Endodermal cell (in vitro differentiated cells): ENCODE results near the gene GALNT9. TPM values are rescaled to one million over a fixed set of nuclear protein-coding genes. Genes with fewer than 3 reads are reported as not detected.
"Not testable (repeated sequence)": the region's sequence is repeated elsewhere in the genome, so short reads cannot be mapped to it uniquely, and the experiment has no call there.

ENCODE experiments used
- DNase-seq: peaks from one replicate; pipeline ENCODE4 v3.0.0-alpha.2; 2017
- H3K27ac ChIP-seq: 2 replicates; pipeline ENCODE4 v1.5.1; 2013; ENCODE audit warnings: mild to moderate bottlenecking, low read depth, low read length, moderate library complexity
- H3K27me3 ChIP-seq: 2 replicates; pipeline ENCODE4 v1.6.1; 2013; ENCODE audit warnings: mild to moderate bottlenecking, low read length, moderate library complexity; ENCODE audit not compliant: insufficient read depth, control insufficient read depth, poor library complexity, severe bottlenecking
- H3K36me3 ChIP-seq: 2 replicates; pipeline ENCODE4 v1.7.0; 2013; ENCODE audit warnings: mild to moderate bottlenecking, low read length, moderate library complexity; ENCODE audit not compliant: control insufficient read depth, insufficient read depth
- H3K4me1 ChIP-seq: one replicate; pipeline ENCODE4 v1.7.0; 2013; ENCODE audit warnings: low read length; ENCODE audit not compliant: control insufficient read depth, insufficient read depth
- H3K4me3 ChIP-seq: 2 replicates; pipeline ENCODE4 v1.5.1; 2013; ENCODE audit warnings: mild to moderate bottlenecking, low read length, moderate library complexity
- H3K9ac ChIP-seq: 2 replicates; pipeline ENCODE4 v1.6.1; 2013; ENCODE audit warnings: mild to moderate bottlenecking, low read length, moderate library complexity; ENCODE audit not compliant: poor library complexity, severe bottlenecking; ENCODE audit errors: extremely low read depth
- H3K9me3 ChIP-seq: 2 replicates; pipeline ENCODE4 v1.6.1; 2013; ENCODE audit warnings: mild to moderate bottlenecking, low read length, moderate library complexity; ENCODE audit not compliant: control insufficient read depth
- H3K27ac Mint-ChIP-seq: 2 replicates; pipeline ENCODE4 v1.8.0; 2020; ENCODE audit warnings: mixed read lengths
- H3K27me3 Mint-ChIP-seq: 2 replicates; pipeline ENCODE4 v1.8.0; 2021; ENCODE audit warnings: mild to moderate bottlenecking, mixed read lengths; ENCODE audit not compliant: insufficient read depth
- H3K36me3 Mint-ChIP-seq: 2 replicates; pipeline ENCODE4 v1.8.0; 2020; ENCODE audit warnings: low read depth, mixed read lengths
- H3K4me1 Mint-ChIP-seq: 2 replicates; pipeline ENCODE4 v1.8.0; 2020; ENCODE audit warnings: mixed read lengths
- H3K4me3 Mint-ChIP-seq: 2 replicates; pipeline ENCODE4 v1.8.0; 2020; ENCODE audit warnings: mild to moderate bottlenecking, moderate library complexity, mixed read lengths
- H3K9me3 Mint-ChIP-seq: 2 replicates; pipeline ENCODE4 v1.8.0; 2020; ENCODE audit warnings: mild to moderate bottlenecking, mixed read lengths
- WGBS, 2 experiments: methylation state at CpG; one replicate each; pipeline versions ENCODE4 v1.1.5 to v1.1.7; 2013; ENCODE audit warnings: missing lambda C conversion rate in 2 of 2, mixed read lengths in 1 of 2; ENCODE audit not compliant: insufficient coverage in 1 of 2, insufficient read length in 1 of 2; 5-methylcytosine and 5-hydroxymethylcytosine counted together
- total RNA-seq, 2 donors: library from RNA; stranded (reverse); fragmentation: NEBNext Ultra II Directional in 1 of 2; extraction: Animal tissue kit (Norgen Biotek cat#: 25700) in 1 of 2; gene quantifications; 2 replicates in 1 of 2; 3 replicates in 1 of 2; pipeline ENCODE4 v1.2.1, GENCODE V29; 2021
- TF ChIP-seq, protein P1 (sequence below): fragments of 200-600 bp; sonication (generic); conservative IDR thresholded peaks from 2 replicates; pipeline ENCODE4 v1.5.0; 2021; ENCODE audit warnings: antibody characterized with exemption, mild to moderate bottlenecking

GALNT9 gene
- total RNA-seq, 2 donors from 2014 or later, result 0.13 TPM; not detected in 1

DNA sequence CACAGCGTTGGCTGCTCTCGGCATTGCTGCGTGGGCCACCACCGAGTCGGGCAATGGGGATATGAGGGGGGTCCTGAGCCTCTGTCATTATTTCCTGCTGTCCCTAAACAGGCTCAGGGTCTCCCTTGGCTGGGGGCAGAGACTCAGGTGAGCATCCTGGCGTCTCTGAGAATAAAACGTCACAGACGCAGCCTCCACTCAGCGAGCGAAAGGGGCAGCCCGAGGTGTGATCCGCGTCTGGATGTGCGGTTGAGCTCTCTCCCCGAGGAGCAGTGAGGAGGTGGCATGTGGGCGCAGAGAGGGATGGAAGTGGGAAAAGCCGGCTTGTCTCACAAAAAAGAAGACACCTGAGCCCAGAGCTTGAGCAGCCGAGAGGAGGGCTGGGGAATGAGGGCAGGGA, 62.6 kb downstream of the GALNT9 start:
- no peak for DNase-seq
- TF ChIP-seq, protein P1, sequence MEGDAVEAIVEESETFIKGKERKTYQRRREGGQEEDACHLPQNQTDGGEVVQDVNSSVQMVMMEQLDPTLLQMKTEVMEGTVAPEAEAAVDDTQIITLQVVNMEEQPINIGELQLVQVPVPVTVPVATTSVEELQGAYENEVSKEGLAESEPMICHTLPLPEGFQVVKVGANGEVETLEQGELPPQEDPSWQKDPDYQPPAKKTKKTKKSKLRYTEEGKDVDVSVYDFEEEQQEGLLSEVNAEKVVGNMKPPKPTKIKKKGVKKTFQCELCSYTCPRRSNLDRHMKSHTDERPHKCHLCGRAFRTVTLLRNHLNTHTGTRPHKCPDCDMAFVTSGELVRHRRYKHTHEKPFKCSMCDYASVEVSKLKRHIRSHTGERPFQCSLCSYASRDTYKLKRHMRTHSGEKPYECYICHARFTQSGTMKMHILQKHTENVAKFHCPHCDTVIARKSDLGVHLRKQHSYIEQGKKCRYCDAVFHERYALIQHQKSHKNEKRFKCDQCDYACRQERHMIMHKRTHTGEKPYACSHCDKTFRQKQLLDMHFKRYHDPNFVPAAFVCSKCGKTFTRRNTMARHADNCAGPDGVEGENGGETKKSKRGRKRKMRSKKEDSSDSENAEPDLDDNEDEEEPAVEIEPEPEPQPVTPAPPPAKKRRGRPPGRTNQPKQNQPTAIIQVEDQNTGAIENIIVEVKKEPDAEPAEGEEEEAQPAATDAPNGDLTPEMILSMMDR, result no peak
- no peaks in the 10 kb centered on the region for H3K36me3 ChIP-seq
- H3K4me1 Mint-ChIP-seq, result no peaks in the 10 kb centered on the region
- H3K9me3 Mint-ChIP-seq, result no peaks in the 10 kb centered on the region
- WGBS, 2 experiments, result 84 to 89% methylated on average over 16 to 18 of the region's 18 CpGs
- no peak overlapping the region for H3K9ac ChIP-seq
- H3K4me3 ChIP-seq, result no peak overlapping the region
- no peak overlapping the region for H3K27ac ChIP-seq
- no peaks in the 10 kb centered on the region for H3K4me1 ChIP-seq
- peaks cover 33% of the 10 kb centered on the region for H3K27me3 Mint-ChIP-seq
- H3K4me3 Mint-ChIP-seq, result no peak overlapping the region
- no peak overlapping the region for H3K27ac Mint-ChIP-seq
- H3K9me3 ChIP-seq, result peaks cover 24% of the 10 kb centered on the region
- no peaks in the 10 kb centered on the region for H3K36me3 Mint-ChIP-seq
- H3K27me3 ChIP-seq, result no peaks in the 10 kb centered on the region

DNA sequence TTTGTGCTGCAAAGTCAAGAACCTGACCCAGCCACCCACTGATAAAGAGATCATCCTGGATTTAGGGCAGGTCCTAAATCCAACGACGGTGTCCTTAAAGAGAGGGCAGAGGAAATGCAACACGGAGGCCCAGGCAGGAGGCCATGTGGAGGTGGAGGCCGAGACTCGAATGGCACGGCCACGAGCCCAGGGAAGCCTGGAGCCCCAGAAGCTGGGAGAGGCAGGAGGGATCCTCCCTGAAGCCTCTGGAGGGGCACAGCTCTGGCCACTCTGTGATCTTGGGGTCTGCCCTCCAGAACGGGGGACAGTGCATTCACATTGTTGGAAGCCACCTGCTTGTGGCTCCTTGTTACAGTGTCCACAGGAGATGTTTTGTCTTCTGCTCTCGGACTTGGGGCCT, 63.0 kb downstream of the GALNT9 start:
- H3K4me3 Mint-ChIP-seq, result no peak overlapping the region
- TF ChIP-seq, protein P1, result no peak
- no peaks in the 10 kb centered on the region for H3K36me3 ChIP-seq
- no peak overlapping the region for H3K27ac ChIP-seq
- H3K27me3 ChIP-seq, result no peaks in the 10 kb centered on the region
- H3K27me3 Mint-ChIP-seq, result peaks cover 35% of the 10 kb centered on the region
- no peak overlapping the region for H3K27ac Mint-ChIP-seq
- peaks cover 24% of the 10 kb centered on the region for H3K9me3 ChIP-seq
- no peak for DNase-seq
- no peak overlapping the region for H3K4me3 ChIP-seq
- H3K9me3 Mint-ChIP-seq, result no peaks in the 10 kb centered on the region
- no peaks in the 10 kb centered on the region for H3K36me3 Mint-ChIP-seq
- no peaks in the 10 kb centered on the region for H3K4me1 Mint-ChIP-seq
- H3K9ac ChIP-seq, result no peak overlapping the region
- 78 to 83% methylated on average over 6 to 9 of the region's 9 CpGs for whole genome bisulfite sequencing, 2 experiments
- H3K4me1 ChIP-seq, result no peaks in the 10 kb centered on the region

DNA sequence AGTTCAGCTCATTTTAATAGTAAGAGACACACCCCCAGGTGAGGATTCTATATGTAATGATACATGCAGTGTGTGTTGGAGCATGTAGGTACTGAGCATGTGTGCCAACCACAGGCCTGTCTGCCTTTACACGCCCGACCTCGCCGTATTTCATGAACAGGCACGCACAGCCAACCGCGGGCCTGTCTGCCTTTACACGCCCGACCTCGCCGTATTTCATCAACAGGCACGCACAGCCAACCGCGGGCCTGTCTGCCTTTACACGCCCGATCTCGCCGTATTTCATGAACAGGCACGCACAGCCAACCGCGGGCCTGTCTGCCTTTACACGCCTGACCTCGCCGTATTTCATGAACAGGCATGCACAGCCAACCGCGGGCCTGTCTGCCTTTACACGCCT, 63.6 kb downstream of the GALNT9 start:
- not testable (repeated sequence) for H3K27me3 ChIP-seq, H3K27ac ChIP-seq, H3K4me3 Mint-ChIP-seq, H3K9ac ChIP-seq, H3K9me3 Mint-ChIP-seq, H3K4me3 ChIP-seq, H3K36me3 ChIP-seq, H3K36me3 Mint-ChIP-seq, H3K27ac Mint-ChIP-seq, H3K4me1 ChIP-seq, DNase-seq, H3K4me1 Mint-ChIP-seq
- H3K9me3 ChIP-seq, result peaks cover 24% of the 10 kb centered on the region
- WGBS, 2 experiments, result 88 to 94% methylated on average over 17 to 27 of the region's 27 CpGs
- H3K27me3 Mint-ChIP-seq, result peaks cover 36% of the 10 kb centered on the region
